ENCODE measurements around the gene MYOG.

Gene MYOG

DNA sequence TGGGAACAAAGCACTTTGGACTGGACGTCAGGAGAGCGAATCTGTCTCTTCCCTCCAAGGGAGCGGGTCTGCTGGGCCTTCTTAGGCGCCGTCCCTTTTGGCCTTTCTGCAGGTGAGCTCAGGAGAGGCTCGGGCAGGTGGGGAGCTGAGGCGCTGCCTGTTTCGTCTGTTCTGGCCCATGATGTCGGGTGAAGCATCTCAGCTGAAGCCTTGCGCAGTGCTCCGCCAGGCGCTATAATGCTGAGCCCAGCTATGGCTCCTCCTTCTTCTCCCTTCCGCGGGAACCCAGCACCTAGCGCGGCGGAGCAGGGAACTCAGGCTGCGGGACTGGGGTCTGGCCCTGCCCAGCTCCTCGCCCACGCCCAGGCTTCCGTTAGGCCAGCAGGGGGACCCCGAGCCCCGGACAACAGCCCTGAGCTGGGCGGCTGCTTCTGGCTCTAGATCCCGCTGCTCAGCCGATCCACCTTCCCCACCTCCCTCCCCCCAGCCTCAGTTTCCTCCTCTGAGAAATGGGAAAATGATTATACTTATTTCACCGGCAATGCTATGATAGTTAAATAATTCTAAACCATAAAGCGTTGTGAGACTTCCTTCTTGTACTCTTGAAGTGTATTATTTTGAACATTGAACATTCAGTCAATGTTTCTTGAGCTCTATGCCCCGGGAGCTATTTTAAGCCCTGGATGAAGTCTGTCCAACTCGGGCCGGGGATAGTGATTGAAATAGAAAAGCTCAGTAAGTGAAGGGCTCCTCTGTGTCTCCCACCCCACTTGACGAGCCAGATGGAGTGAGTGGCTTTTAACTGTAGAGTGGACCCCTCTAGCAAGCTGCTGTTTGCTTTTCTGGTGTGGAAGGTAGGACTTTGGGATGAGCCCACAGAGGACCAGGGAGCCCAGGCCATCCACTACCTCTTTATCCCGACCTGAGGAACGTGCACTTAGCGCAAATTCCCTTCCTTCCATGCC, 32.1 kb upstream of the MYOG start:
- no peak for DNase-seq

- no peak for DNase-seq
Observed at GRCh38 chr1:203116091-203116820, 30.4 kb upstream of the MYOG start.

DNA sequence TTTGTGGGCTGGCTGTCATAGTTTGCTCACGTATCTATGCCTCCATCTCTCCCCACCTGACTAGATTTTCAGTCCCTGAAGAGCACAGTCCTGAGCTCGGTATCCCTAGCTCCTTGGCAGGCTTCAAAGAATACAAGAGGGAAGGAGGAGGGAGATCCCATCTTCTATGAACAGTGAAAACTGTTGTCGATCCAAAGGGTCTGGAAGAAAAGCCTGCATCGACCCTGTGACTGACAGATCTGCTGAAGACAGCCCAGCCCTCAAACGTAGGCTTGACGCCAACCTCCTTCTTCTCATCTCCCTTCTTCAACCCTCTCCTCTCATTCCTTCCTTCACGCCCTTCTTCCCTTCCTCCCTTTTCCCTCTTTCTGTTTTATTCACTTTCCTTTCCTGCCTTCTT, 28.4 kb upstream of the MYOG start:
- no peak for DNase-seq

- no peak for DNase-seq
Observed at GRCh38 chr1:203113308-203113707, 27.5 kb upstream of the MYOG start.

DNA sequence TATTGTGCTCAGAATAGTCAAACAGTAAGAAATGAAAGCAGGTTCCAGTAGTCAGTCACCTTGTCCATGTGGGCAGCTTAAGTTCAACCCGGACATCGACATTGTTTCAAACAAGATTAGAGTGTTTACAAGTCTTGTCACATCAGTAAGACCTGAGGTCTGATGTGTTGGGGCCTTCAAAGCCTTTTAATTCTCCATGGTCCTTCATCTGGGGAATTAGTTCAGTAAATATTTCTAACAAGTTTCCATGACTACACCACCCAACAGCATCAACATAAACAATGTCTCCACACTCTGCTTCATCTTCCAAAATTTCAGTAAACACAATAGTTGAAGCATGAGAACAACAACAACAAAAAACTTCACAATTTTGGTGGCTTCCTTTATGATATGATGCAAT, 26.7 kb upstream of the MYOG start:
- no peak for DNase-seq

DNA sequence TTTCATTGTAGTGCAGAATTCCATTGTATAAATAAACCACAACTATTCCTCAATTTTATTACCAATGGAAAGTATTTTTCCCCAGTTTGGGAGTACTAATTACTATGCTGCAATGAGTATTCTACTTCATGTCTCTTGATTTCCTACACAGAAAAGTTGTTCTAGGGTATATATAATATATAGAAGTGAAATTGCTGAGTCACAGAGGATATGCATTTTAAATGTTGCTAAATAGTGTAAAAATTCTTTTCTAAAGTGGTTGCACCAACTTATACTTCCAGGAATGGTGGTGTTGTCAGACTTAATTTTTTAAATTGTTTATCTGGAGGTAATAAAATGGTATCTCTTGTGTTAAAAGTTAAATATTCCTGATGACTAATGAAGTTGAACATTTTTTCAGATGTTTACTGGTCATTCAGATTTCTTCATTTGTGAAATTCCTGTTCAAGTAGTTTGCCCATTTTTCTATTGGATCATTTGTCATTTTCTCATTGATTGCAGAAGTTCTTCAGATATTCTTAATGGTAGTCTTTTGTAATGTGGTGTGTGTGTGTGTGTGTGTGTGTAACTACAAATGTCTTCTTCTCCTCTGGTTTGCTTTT, 19.1 kb upstream of the MYOG start:
- DNase-seq = no peak

- DNase-seq = no peak
Observed at GRCh38 chr1:203103829-203104495, 18.1 kb upstream of the MYOG start.

- no peak for DNase-seq
Observed at GRCh38 chr1:203103216-203103615, 17.4 kb upstream of the MYOG start.

- no peak for DNase-seq
Observed at GRCh38 chr1:203101813-203102634, 16.2 kb upstream of the MYOG start.

GRCh38 chr1:203100516-203100869, 14.7 kb upstream of the MYOG start:
- DNase-seq = no peak

DNA sequence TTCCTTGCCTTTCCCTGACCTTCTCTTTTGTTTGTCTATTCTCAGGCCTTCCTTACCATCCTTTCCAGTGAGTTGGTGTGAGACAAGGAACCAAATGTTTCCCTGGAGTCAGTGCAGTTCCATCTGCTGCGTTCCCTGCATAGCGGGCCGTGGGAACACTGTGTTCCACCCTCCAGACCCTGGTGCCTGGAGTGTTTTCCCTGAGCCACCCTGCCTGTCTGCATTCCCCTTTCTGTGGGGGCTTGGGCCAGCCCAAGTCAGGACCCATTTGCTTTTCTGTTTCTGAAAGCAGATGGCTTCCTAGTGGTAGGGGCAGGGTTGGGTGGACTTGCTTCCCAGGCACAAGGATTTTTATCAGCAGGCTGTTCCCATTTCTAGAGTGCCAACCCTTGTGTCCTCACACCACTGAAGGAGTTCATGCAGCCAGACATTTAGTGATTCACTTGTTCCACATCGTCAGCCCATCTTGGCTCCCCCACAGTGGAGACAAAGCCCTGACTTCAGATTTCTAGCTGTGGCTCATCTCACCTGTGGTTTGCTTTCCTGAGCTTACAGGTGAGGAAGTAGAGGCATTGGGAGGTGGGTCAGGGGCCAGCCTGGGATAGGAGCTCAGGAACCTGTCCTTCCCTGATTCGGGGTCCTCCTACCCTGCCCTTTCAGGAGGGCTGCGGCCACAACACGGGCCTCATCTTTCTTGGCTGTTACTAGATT, 14.1 kb upstream of the MYOG start:
- no peak for DNase-seq

- no peak for DNase-seq
Observed at GRCh38 chr1:203098914-203099520, 13.2 kb upstream of the MYOG start.

- no peak for DNase-seq
Observed at GRCh38 chr1:203098445-203098844, 12.6 kb upstream of the MYOG start.

DNA sequence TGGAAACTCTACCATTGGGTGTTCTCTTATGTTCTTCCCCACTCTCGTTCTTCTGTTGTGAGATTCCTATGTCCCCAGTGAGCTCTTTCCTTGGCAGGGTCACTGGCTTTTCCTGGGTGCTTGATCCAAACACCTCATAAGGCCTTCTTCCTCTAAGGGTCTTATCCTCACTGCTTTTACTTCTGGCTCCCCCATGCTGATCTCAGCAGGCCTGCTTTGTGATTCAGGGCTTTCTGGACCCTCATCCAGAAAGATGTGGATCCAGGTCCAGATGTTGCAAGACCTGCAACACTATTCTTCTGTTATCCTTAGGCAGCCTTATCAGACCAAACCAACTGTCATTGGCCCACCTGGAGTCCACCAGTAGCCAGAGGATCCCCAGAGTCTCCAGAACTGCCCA, 11.2 kb upstream of the MYOG start:
- DNase-seq = no peak

DNA sequence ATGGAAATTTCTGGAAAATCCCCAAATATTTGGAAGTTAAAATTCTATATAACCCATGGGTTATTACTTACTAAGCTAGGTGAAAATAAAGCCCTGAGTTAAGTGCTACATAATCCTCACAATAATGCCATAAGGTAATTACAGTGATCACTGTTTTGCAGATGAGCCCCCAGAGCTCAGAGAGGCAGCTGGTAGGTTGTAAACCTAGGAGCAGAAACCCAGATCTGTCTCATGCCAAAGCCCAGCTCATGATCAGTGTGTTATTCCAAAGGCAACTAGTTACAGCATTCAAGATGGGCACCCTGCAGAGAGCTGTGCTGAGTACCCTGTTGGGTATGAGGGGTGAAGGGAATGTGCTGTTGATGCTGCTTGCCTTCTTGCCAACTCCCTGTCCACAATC, 10.8 kb upstream of the MYOG start:
- DNase-seq = no peak

DNA sequence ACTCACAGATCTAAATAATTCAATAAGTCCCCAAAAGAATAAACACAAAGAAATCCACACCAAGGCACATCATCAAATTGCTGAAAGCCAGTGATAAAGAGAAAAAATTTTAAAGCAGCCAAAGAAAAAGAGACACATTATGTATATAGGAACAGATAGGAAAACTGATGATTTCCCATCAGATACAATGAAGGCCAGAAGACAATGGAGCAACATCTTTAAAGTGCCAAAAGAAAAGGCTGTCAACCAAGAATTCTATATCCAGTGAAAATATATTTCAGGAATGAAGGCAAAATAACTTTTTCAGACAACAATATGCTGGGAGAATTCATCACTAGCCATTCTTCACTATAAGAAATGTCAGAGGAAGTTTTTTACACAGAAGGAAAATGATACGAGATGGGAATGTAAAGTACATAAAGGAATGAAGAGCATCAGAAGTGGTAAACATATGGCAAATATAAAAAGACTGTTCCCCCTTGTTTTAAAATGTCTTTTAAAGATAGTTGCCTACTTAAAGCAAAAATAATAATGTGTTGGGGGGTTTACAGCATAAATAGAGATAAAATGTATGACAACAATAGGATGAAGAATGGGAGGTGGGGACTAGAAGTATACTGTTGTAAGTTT, 9.4 kb upstream of the MYOG start:
- DNase-seq = no peak

DNA sequence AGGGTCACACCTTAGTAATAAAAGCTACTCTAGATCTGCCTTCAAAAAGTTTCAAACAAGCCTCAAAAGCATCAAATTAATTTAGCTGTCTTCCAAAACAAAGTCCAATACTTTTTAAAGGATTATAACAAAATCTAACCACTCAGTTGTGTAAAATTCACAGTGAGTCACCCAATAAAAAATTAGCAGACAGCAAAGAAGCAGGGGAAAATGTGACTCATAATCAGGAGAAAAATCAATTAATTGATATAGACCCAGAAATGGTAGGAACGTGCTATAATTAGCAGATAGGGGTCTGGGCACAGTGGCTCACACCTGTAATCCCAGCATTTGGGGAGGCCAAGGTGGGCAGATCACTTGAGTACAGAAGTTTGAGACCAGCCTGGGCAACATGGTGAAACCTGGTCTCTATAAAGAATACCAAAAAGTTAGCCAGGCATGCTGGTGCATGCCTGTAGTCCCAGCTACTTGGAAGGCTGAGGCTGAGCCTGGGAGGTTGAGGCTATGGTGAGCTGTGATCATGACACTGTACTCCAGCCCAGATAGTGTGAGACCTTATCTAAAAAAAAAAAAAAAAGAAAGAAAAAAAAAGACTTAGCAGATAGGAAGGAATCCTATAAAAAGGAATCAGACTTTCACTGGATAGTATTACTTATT, 8.1 kb upstream of the MYOG start:
- DNase-seq = no peak

- no peak for DNase-seq
Observed at GRCh38 chr1:203091761-203092330, 6.0 kb upstream of the MYOG start.

- DNase-seq = no peak
Observed at GRCh38 chr1:203091199-203091477, 5.3 kb upstream of the MYOG start.

Data from activated naive CD4-positive, alpha-beta T cell treated with Interleukin-2 at 50 U/mL for 16 hours (primary cell).